K562 (cell line): ENCODE data around the gene TLCD4. TPM values are rescaled to one million over a fixed set of nuclear protein-coding genes. Genes with fewer than 3 reads are reported as not detected.
A peak's percentile ranks its signal among the peaks of the same experiment; 100 is the strongest.

ENCODE experiments used
- ATF7 ChIP-seq: fragments of 450-650 bp; IDR thresholded peaks from 2 replicates; pipeline ENCODE4 v1.7.1; 2014; ENCODE audit warnings: mild to moderate bottlenecking, moderate library complexity
- CBFB ChIP-seq: sonication (generic); formaldehyde crosslinking; IDR thresholded peaks from 2 replicates; pipeline ENCODE4 v1.4.0; 2020; ENCODE audit warnings: mild to moderate bottlenecking, missing genetic modification reagents
- CTBP1 ChIP-seq: fragments of 450-650 bp; IDR thresholded peaks from 2 replicates; pipeline ENCODE4 v1.6.1; 2016; ENCODE audit warnings: borderline replicate concordance
- ELF1 ChIP-seq: fragments of 200-800 bp; sonication (Bioruptor generic); IDR thresholded peaks from 2 replicates; pipeline ENCODE4 v1.6.1; 2016; ENCODE audit warnings: missing genetic modification characterization, missing compliant biosample characterization
- HMG20B ChIP-seq: fragments of 250-450 bp; sonication (Bioruptor Pico); IDR thresholded peaks from 2 replicates; pipeline ENCODE4 v1.5.0; 2021; ENCODE audit warnings: mild to moderate bottlenecking
- JUN ChIP-seq, 2 experiments: sonication (generic) in 1 of 2; formaldehyde crosslinking in 1 of 2; IDR thresholded peaks; 2 replicates each; pipeline versions ENCODE4 v1.6.1 to v1.8.0; 2012 to 2022; ENCODE audit warnings: borderline replicate concordance in 2 of 2, mild to moderate bottlenecking in 2 of 2, improper control_type of control experiment in 1 of 2, low read depth in 1 of 2, low read length in 1 of 2, missing genetic modification reagents in 1 of 2
- KDM2B ChIP-seq: fragments of 250-450 bp; sonication (Bioruptor Pico); IDR thresholded peaks from 2 replicates; pipeline ENCODE4 v1.8.0; 2021; ENCODE audit warnings: mild to moderate bottlenecking, moderate library complexity
- KLF1 ChIP-seq: fragments of 450-650 bp; IDR thresholded peaks from 2 replicates; pipeline ENCODE4 v1.6.1; 2016; ENCODE audit warnings: missing genetic modification characterization, missing compliant biosample characterization
- KLF10 ChIP-seq: fragments of 250-450 bp; sonication (Bioruptor Pico); IDR thresholded peaks from 2 replicates; pipeline ENCODE4 v1.6.1; 2021; ENCODE audit warnings: matching md5 sums
- KLF13 ChIP-seq: fragments of 450-650 bp; IDR thresholded peaks from 2 replicates; pipeline ENCODE4 v1.6.1; 2016; ENCODE audit warnings: missing genetic modification characterization, low read depth, mild to moderate bottlenecking, missing compliant biosample characterization, moderate library complexity, borderline replicate concordance
- L3MBTL2 ChIP-seq: fragments of 450-650 bp; IDR thresholded peaks from 2 replicates; pipeline ENCODE4 v1.6.1; 2016; ENCODE audit warnings: mild to moderate bottlenecking, moderate library complexity
- MCM7 ChIP-seq, 2 experiments: fragments of 450-650 bp; IDR thresholded peaks; 2 replicates each; pipeline ENCODE4 v1.6.1; 2016 to 2018
- NRF1 ChIP-seq, 2 experiments: fragments of 450-650 bp; IDR thresholded peaks in 1 of 2; conservative IDR thresholded peaks in 1 of 2; 2 replicates each; pipeline ENCODE4 v1.6.1; 2014; ENCODE audit warnings: mild to moderate bottlenecking in 2 of 2
- POLR2A ChIP-seq: fragments of 450-650 bp; conservative IDR thresholded peaks from 2 replicates; pipeline ENCODE4 v1.6.1; 2016
- PTRF ChIP-seq: fragments of 450-650 bp; IDR thresholded peaks from 2 replicates; pipeline ENCODE4 v1.6.1; 2016; ENCODE audit warnings: mild to moderate bottlenecking, missing genetic modification characterization, missing compliant biosample characterization
- SMAD4 ChIP-seq: fragments of 250-450 bp; sonication (Bioruptor Pico); conservative IDR thresholded peaks from 2 replicates; pipeline ENCODE4 v1.8.0; 2021; ENCODE audit warnings: inconsistent platforms, mild to moderate bottlenecking, moderate library complexity
- SREBF2 ChIP-seq: sonication (generic); formaldehyde crosslinking; IDR thresholded peaks from 2 replicates; pipeline ENCODE4 v1.4.0; 2020; ENCODE audit warnings: mild to moderate bottlenecking, missing genetic modification reagents
- TBP ChIP-seq: optimal IDR thresholded peaks from 2 replicates; pipeline ENCODE3; 2011; ENCODE audit warnings: low read depth, low read length, improper control_type of control experiment
- ZNF143 ChIP-seq: sonication (generic); formaldehyde crosslinking; IDR thresholded peaks from 2 replicates; pipeline ENCODE4 v1.9.0; 2022; ENCODE audit warnings: mild to moderate bottlenecking, missing genetic modification reagents
- ZNF184 ChIP-seq: sonication (generic); formaldehyde crosslinking; IDR thresholded peaks from 2 replicates; pipeline ENCODE4 v1.5.0; 2020; ENCODE audit warnings: missing genetic modification reagents
- ZNF444 ChIP-seq: fragments of 250-450 bp; sonication (Bioruptor Pico); IDR thresholded peaks from 2 replicates; pipeline ENCODE4 v1.4.0; 2020; ENCODE audit warnings: mild to moderate bottlenecking, moderate library complexity
- polyA plus RNA-seq, 8 experiments: library from polyadenylated mRNA; depleted of rRNA in 4 of 8; stranded (reverse) in 5 of 8; unstranded in 3 of 8; fragments of >200 nt; fragmentation: Nextera tagmentation in 2 of 8; fragmentation: Illumina TruSeq in 1 of 8; extraction: Ambion mirVana in 2 of 8; extraction: Trizol in 1 of 8; gene quantifications; 2 replicates each; pipeline versions ENCODE4 v1.2.1 to v1.2.3, GENCODE V29; 2011 to 2014; ENCODE audit warnings: inconsistent platforms in 1 of 8, missing spikeins in 1 of 8
- total RNA-seq, 7 experiments: library from RNA; depleted of rRNA in 6 of 7; stranded (reverse); fragments of >200 nt in 6 of 7; fragmentation: Illumina TruSeq in 2 of 7; extraction: Trizol in 2 of 7; gene quantifications; 2 replicates each; pipeline versions ENCODE4 v1.2.1 to v1.2.3, GENCODE V29; 2011 to 2021; ENCODE audit warnings: low replicate concordance in 1 of 7
- TF ChIP-seq, protein P1 (sequence below): fragments of 450-650 bp; IDR thresholded peaks from 2 replicates; pipeline ENCODE4 v1.6.1; 2017; ENCODE audit warnings: antibody characterized with exemption, mild to moderate bottlenecking

Gene TLCD4
- total and polyA plus RNA-seq, 9 of the 15 experiments (the other 6 are each of a cell fraction or from before 2014, with no cell fraction given): 3.5 to 19.8 (median 7.6) TPM

DNA sequence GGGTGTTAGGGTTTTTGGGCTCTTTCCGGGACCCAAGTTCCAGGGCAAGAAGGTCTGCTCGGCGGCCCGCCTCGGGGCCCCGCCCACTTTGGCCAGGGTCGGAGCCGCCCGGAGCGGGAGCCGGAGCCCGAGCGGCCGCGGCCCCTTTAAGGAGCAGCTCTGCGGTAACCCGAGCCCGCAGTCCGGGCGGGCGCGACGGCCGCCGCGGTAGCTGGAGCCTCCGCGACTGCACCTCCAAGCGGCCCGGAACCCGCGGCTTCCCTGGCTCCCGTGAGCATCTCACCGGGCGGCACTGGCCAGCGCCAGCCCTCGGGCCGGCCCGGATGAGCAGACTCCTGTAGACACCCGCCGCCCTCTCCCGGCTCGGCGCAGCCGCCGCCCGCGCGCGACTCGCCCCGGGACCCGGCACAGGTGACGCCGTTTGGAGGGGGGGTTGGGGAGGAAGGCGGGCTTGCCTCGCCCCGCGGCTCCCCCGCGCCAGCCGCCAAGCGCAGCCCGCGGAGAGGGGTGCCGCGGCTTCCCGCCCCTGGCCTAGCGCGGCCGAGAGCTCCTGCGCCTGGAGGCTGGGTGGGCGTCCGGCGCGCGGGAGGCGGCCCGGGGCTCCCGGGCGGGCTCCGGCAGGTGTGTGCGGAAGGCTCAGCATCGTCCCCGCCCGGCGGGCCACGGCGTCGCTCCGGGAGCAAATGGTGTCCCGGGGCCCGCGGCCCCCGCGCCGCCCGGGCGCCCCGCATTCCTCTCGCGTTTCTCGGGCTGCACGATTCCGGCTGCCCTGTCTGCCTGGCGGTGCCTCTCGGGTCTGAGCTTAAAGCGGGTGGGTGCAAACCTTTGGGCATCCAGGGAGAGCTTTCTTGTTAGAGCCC, at the start of gene TLCD4 (continued):
- peak; percentile 86; the same call in 1 of the 2 replicates for TF ChIP-seq KDM2B (CRISPR knock-in tag)
- no peak for TF ChIP-seq SREBF2 (CRISPR knock-in tag)
- no peak for TF ChIP-seq ZNF444 (CRISPR knock-in tag)
- TF ChIP-seq L3MBTL2: peak; percentile 22; the same call in 1 of the 2 replicates
- no peak for TF ChIP-seq KLF1 (tag)
- peak; percentile 56; the same call in 1 of the 2 replicates for TF ChIP-seq CTBP1
- no peak for TF ChIP-seq JUN (IDR thresholded peaks at IDR 0.05; ENCODE audit: borderline replicate concordance, low read depth, low read length)
- 0 out of 2 replicates have a peak, but pooled peaks have one; percentile 34 for TF ChIP-seq JUN (CRISPR knock-in tag; IDR thresholded peaks at IDR 0.05; ENCODE audit: borderline replicate concordance)
- peak; percentile 54 for TF ChIP-seq TBP
- TF ChIP-seq POLR2A: peak; percentile 63
- no peak for TF ChIP-seq PTRF (tag)
- no peak for TF ChIP-seq ZNF184 (CRISPR knock-in tag)
- peak; percentile 17; the same call in 1 of the 2 replicates for TF ChIP-seq ATF7
- TF ChIP-seq KLF13 (tag): peak; percentile 95; the same call in 1 of the 2 replicates
- no peak for TF ChIP-seq CBFB (CRISPR knock-in tag)
- no peak for TF ChIP-seq HMG20B (CRISPR knock-in tag)
- peak; percentile 77 for TF ChIP-seq SMAD4
- TF ChIP-seq, protein P1, sequence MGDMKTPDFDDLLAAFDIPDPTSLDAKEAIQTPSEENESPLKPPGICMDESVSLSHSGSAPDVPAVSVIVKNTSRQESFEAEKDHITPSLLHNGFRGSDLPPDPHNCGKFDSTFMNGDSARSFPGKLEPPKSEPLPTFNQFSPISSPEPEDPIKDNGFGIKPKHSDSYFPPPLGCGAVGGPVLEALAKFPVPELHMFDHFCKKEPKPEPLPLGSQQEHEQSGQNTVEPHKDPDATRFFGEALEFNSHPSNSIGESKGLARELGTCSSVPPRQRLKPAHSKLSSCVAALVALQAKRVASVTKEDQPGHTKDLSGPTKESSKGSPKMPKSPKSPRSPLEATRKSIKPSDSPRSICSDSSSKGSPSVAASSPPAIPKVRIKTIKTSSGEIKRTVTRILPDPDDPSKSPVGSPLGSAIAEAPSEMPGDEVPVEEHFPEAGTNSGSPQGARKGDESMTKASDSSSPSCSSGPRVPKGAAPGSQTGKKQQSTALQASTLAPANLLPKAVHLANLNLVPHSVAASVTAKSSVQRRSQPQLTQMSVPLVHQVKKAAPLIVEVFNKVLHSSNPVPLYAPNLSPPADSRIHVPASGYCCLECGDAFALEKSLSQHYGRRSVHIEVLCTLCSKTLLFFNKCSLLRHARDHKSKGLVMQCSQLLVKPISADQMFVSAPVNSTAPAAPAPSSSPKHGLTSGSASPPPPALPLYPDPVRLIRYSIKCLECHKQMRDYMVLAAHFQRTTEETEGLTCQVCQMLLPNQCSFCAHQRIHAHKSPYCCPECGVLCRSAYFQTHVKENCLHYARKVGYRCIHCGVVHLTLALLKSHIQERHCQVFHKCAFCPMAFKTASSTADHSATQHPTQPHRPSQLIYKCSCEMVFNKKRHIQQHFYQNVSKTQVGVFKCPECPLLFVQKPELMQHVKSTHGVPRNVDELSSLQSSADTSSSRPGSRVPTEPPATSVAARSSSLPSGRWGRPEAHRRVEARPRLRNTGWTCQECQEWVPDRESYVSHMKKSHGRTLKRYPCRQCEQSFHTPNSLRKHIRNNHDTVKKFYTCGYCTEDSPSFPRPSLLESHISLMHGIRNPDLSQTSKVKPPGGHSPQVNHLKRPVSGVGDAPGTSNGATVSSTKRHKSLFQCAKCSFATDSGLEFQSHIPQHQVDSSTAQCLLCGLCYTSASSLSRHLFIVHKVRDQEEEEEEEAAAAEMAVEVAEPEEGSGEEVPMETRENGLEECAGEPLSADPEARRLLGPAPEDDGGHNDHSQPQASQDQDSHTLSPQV: peak; percentile 42; the same call in 1 of the 2 replicates
- TF ChIP-seq KLF10 (CRISPR knock-in tag): no peak
- TF ChIP-seq ELF1 (tag): no peak
- no peak for TF ChIP-seq MCM7 (IDR thresholded peaks at IDR 0.05)
- peak; percentile 36 to 50; a peak in 2 of 4 replicates for TF ChIP-seq NRF1 (conservative IDR thresholded peaks at IDR 0.05 in 1 of 2, IDR thresholded peaks at IDR 0.05 in 1 of 2)
- TF ChIP-seq ZNF143: no peak
